ENCODE measurements around the gene TP53AIP1.

The TP53AIP1 gene

GRCh38 chr11:128916037-128916572 is 26.6 kb downstream of the TP53AIP1 start:
- DNase-seq (ENCODE audit: extremely low read depth, insufficient read length) = no peak
- Histone ChIP-seq H3K4me3 (replicated peaks; ENCODE audit: low read depth, low read length) (no peak overlapping the region), H3K36me3 (ENCODE audit: control insufficient read depth, insufficient read depth, low read length) (no peaks in the 10 kb centered on the region), H3K27me3 (replicated peaks; ENCODE audit: control insufficient read depth, insufficient read depth, low read length) (no peaks in the 10 kb centered on the region)
- TF ChIP-seq CTCF (IDR thresholded peaks at IDR 0.05; ENCODE audit: insufficient read depth, low read length, poor library complexity, severe bottlenecking) = no peak

GRCh38 chr11:128915149-128915521 is 27.5 kb downstream of the TP53AIP1 start:
- Histone ChIP-seq H3K27me3 (replicated peaks; ENCODE audit: control insufficient read depth, insufficient read depth, low read length) (no peaks in the 10 kb centered on the region), H3K36me3 (ENCODE audit: control insufficient read depth, insufficient read depth, low read length) (no peaks in the 10 kb centered on the region), H3K4me3 (replicated peaks; ENCODE audit: low read depth, low read length) (no peak overlapping the region)
- DNase-seq (ENCODE audit: extremely low read depth, insufficient read length) = no peak
- no peak for TF ChIP-seq CTCF (IDR thresholded peaks at IDR 0.05; ENCODE audit: insufficient read depth, low read length, poor library complexity, severe bottlenecking)

- Histone ChIP-seq H3K4me3 (replicated peaks; ENCODE audit: low read depth, low read length) (no peak overlapping the region), H3K27me3 (replicated peaks; ENCODE audit: control insufficient read depth, insufficient read depth, low read length) (no peaks in the 10 kb centered on the region), H3K36me3 (ENCODE audit: control insufficient read depth, insufficient read depth, low read length) (no peaks in the 10 kb centered on the region)
- no peak for DNase-seq (ENCODE audit: extremely low read depth, insufficient read length)
- TF ChIP-seq CTCF (IDR thresholded peaks at IDR 0.05; ENCODE audit: insufficient read depth, low read length, poor library complexity, severe bottlenecking) = no peak
These were observed 28.2 kb downstream of the TP53AIP1 start for GRCh38 chr11:128914216-128915148.

- H3K4me3 ChIP-seq (replicated peaks; ENCODE audit: low read depth, low read length) = no peak overlapping the region
- no peaks in the 10 kb centered on the region for H3K27me3 ChIP-seq (replicated peaks; ENCODE audit: control insufficient read depth, insufficient read depth, low read length)
- no peaks in the 10 kb centered on the region for H3K36me3 ChIP-seq (ENCODE audit: control insufficient read depth, insufficient read depth, low read length)
- no peak for TF ChIP-seq CTCF (IDR thresholded peaks at IDR 0.05; ENCODE audit: insufficient read depth, low read length, poor library complexity, severe bottlenecking)
- no peak for DNase-seq (ENCODE audit: extremely low read depth, insufficient read length)
These were observed 28.9 kb downstream of the TP53AIP1 start for GRCh38 chr11:128913806-128914205.

- Histone ChIP-seq H3K36me3 (ENCODE audit: control insufficient read depth, insufficient read depth, low read length) (no peaks in the 10 kb centered on the region), H3K4me3 (replicated peaks; ENCODE audit: low read depth, low read length) (no peak overlapping the region), H3K27me3 (replicated peaks; ENCODE audit: control insufficient read depth, insufficient read depth, low read length) (peaks cover 1% of the 10 kb centered on the region; the same call in 1 of the 2 replicates)
- DNase-seq (ENCODE audit: extremely low read depth, insufficient read length) = no peak
- no peak for TF ChIP-seq CTCF (IDR thresholded peaks at IDR 0.05; ENCODE audit: insufficient read depth, low read length, poor library complexity, severe bottlenecking)
These were observed 31.0 kb downstream of the TP53AIP1 start for GRCh38 chr11:128911701-128912100.
